NCI-H2107 treated with DMSO at 0.1 percent for 48 hours (cell line): Measurements from ENCODE around the gene AMHR2.

Experiments used
- DNase-seq: peaks from one replicate; lab custom pipeline; 2025; ENCODE audit not compliant: unreplicated experiment; lab: John Stamatoyannopoulos, UW

AMHR2 gene

DNA sequence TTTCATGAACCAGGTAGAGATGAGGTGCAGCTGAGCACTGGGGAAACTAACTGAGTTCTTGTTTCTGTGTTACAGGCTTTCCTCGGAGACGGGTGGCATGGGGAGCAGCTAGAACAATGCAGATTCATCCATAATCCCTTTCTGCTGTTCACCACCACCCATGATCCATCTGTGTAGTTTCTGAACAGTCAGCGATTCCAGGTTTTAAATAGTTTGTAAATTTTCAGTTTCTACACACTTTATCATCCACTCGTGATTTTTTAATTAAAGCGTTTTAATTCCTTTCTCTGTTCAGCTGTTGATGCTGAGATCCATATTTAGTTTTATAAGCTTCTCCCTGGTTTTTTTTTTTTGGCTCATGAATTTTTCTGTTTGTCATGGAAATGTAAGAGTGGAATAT lies 55.7 kb downstream of the AMHR2 start:
- DNase-seq: no peak

DNA sequence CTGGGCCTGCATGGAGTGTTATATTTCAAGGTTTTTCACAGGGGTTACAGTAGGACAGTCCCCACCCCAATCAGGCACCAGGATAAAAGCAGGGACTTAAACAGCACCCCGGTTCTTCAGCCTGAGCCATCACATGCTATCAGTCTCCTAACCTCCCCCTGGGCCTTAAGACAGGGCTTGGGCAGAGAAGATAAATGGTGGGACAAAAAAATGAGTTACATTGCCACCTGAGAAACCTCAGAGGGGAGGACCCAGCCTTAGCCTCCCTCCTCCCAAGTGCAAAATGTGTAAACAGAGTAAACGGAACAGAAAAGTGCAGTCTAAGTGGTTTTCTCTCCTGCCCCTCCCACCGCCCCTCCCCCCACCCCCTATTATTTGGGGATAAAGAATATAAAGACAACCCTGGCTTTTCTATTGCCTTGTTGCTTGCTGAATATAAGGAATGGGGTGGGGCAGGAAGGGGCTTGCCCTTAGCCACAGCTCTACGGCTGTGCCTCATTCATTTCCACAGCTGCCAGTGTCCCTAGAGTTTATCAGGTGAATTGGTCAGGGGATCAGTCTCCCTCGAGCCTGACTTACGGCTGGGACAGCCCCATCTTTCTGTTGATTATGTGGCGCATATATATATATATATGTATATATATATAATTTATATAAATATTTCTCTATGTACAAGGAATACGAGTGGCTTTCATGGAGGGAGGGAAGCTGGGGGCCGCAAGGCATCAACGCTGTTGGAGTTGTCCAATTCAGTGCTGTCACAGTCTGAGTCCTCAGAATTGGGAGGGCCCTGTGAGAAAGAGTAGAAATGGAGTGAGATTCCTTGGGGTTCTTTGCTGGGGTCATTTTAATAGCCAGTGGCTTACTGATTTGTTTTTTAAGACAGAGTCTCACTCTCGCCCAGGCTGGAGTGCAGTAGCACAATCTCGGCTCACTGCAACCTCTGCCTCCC lies 57.1 kb downstream of the AMHR2 start:
- DNase-seq: no peak
